Vagina (tissue), 2 donors: Measurements from ENCODE around the gene ANKRD22.

Source experiments
- CTCF ChIP-seq, 3 experiments: fragments of 450-650 bp in 2 of 3; fragments of 200-600 bp in 1 of 3; sonication (generic) in 1 of 3; IDR thresholded peaks; one replicate each; pipeline ENCODE4 v1.5.1; 2017 to 2019; ENCODE audit warnings: antibody characterized with exemption in 3 of 3, mild to moderate bottlenecking in 2 of 3, moderate library complexity in 2 of 3
- POLR2A ChIP-seq, 2 donors: fragments of 450-650 bp; IDR thresholded peaks; one replicate each; pipeline ENCODE4 v1.6.1; 2017; ENCODE audit warnings: antibody characterized with exemption in 2 of 2, mild to moderate bottlenecking in 2 of 2, moderate library complexity in 2 of 2
- POLR2AphosphoS5 ChIP-seq, 2 donors: sonication (generic); formaldehyde crosslinking; IDR thresholded peaks; one replicate each; pipeline ENCODE4 v1.9.0; 2017; ENCODE audit warnings: antibody characterized with exemption in 2 of 2, mild to moderate bottlenecking in 2 of 2, low read depth in 1 of 2; ENCODE audit not compliant: insufficient read depth in 1 of 2

GRCh38 chr10:88833156-88833555, 18.5 kb downstream of the ANKRD22 start:
- TF ChIP-seq CTCF (IDR thresholded peaks at IDR 0.05): no peak
- no peak for TF ChIP-seq POLR2A (IDR thresholded peaks at IDR 0.05)
- TF ChIP-seq POLR2AphosphoS5 (IDR thresholded peaks at IDR 0.05; ENCODE audit: insufficient read depth in 1 of 2, low read depth in 1 of 2): no peak
